Activated T-helper 9 cell treated with anti-CD3 and anti-CD28 coated beads, Interleukin-2, amount 50 U/mL, for 16 hours (primary cell): ENCODE data around the gene CCDC81.
"Not testable (repeated sequence)": the region's sequence is repeated elsewhere in the genome, so short reads cannot be mapped to it uniquely, and the experiment has no call there.

Experiments used
- DNase-seq: peaks from one replicate; pipeline ENCODE4 v3.0.0-alpha.2; 2020; ENCODE audit warnings: low read depth

CCDC81 gene

GRCh38 chr11:86374586-86374985 is at the start of gene CCDC81:
Gene CCDC81 (plus strand): TSS chr11:86374887. CDS start chr11:86375164, 277 bp downstream.
- no peak for DNase-seq

- DNase-seq, result no peak
These were observed 39.4 kb upstream of the CCDC81 start for GRCh38 chr11:86335131-86335767.

DNA sequence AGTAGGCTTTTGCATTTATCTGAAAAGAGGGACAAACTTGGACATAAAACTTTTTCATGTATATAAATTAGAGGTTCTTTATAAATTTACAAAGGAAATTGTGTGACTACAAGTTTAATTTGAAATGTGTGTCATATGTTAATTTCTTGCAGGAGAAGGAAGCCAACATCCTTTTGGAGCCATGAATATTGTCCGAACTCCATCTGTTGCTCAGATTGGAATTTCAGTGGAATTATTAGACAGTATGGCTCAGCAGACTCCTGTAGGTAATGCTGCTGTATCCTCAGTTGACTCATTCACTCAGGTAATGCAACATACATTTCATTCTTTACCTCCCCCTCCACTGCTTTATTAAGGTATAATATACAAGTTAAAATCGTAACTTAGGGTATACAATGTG is 37.5 kb upstream of the CCDC81 start:
- no peak for DNase-seq

DNA sequence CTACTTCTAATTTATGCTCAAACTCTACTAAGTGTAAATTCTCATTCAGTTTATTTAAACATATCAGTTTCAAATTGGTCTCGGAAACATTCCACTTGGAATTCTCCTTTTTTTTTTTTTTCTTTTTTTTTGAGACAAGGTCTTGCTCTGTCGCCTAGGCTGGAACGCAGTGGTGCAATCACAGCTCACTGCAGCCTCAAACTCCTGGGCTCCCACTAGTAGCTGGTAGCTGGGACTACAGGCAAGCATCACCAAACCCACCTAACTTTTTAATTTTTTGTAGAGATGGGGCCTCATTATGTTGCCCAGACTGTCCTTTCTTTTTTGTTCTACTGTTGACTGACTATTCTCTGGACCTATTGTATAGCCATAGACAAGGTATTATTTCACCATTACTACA is 33.3 kb upstream of the CCDC81 start:
- DNase-seq, result no peak

DNA sequence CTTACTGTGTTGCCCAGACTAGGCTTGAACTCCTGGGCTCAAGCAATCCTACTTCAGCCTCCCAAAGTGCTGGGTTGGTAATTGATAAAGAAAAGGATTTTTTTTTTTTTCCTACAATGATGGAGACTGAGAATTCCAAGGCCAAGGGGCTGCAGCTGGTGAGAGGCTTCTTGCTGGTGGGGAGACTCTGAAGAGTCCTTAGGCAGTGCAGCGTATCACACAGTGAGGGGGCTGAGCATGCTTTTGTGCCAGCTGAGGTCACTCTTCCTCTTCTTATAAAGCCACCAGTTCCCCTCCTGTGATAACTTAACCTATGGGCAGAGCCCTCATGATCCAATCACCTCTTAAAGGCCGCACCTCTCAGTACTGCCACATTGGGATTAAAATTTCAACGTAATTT is 28.2 kb upstream of the CCDC81 start:
- DNase-seq, result no peak

DNA sequence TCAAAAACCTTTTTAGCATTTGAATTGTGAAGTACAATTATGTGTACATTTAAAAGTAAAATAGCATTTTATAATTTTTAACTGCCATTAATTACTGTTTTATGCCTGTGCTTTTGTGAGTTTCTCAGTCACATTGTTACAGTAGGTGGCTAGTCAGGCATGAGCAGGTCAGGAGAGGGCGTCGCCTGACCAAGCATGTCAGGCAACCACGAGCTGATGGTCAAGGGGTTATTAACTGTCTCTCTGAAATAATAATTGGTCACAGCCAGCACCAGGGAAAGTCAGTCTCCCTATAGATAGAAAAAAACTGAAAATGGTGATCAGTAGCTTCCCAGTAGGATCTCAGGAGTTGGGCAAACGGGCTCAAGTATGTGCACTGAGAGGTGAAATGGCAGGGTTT is 19.4 kb upstream of the CCDC81 start:
- no peak for DNase-seq

DNA sequence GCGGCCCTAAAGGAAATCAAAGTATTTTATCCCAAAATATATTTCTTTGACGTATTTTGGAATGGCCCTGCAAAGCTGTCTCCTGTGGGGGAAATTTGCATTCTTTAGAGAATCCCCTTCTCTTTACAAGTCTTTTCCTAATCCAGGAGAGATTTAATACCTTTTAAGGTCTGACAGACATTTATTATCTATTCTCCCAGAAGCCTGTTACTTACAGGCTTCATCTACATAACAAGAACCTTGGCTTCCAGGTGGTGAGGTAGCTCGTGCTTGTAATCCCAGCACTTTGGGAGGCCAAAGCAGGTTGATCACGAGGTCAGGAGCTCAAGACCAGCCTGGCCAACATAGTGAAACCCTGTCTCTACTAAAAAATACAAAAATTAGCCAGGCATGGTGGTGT is 17.3 kb upstream of the CCDC81 start:
- DNase-seq, result not testable (repeated sequence)

- no peak for DNase-seq
These were observed 16.0 kb upstream of the CCDC81 start for GRCh38 chr11:86358720-86359119.

GRCh38 chr11:86360775-86361395 is 13.8 kb upstream of the CCDC81 start:
- DNase-seq, result no peak

- DNase-seq, result no peak
These were observed 11.3 kb upstream of the CCDC81 start for GRCh38 chr11:86363424-86363823.

DNA sequence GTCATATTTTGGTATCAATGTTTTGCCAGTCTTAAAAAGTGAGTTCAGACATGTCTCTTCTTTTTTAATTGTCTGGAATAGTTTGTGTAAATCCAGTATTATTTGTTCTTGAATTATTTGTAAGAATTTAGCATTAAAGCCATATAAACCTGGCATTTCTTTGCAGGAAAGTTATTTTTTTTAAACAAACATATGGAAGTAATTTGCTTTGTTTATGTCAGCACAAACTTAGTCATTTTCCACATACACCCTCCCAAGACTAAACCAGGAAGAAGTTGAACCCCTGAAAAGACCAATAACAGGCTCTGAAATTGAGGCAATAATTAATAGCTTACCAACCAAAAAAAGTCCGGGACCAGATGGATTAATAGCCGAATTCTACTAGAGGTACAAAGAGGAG is 9.1 kb upstream of the CCDC81 start:
- DNase-seq, result no peak

DNA sequence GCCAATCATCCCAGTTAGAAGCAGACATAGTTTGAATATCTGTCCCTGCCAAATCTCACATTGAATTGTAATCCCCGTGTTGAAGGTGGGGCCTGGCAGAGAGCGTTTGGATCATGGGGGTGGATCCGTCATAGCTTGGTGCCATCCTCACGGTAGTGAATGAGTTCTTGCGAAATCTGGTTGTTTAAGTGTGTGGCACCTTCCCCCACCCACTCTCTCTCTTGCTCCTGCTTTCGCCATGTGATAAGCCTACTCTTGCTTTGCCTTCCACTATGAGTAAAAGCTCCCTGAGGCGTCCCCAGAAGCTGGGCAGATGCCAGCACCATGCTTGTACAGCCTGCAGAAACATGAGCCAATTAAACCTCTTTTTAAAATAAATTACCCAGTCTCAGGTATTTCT is 5.0 kb upstream of the CCDC81 start:
- DNase-seq, result no peak

GRCh38 chr11:86370171-86370570 is 4.5 kb upstream of the CCDC81 start:
- DNase-seq, result no peak

DNA sequence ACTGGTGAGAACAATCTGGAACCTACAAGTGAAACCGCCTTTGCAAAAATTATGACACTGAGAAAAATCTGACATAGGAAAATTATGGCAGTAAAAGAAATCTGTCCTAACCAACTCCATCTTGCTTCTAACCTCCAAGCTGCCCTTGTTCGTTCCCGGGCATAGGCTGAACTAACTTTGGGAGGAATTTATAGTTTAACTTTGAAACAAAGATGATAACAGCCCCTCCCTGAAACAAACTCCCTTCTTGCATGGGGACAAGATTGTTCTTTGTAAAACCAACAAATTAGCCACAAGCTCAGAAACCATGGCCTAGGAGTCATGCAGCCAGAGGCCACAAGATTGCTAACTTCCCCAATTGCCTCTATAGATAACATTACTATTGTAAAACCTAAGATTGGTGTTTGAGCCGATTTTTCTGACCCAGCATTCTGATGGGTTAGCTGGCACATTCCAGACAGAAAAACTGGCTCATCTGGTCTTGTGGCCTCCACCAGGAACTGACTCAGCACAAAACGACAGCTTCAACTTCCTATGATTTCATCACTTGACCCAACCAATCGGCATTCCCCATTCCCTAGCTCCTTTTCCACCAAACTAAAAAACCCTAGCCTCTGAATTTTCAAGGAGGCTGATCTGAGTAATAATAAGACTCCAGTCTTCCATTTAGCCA is 3.6 kb upstream of the CCDC81 start:
- no peak for DNase-seq

- DNase-seq, result no peak
These were observed 2.6 kb upstream of the CCDC81 start for GRCh38 chr11:86372041-86372440.

GRCh38 chr11:86372586-86372985 is 2.1 kb upstream of the CCDC81 start:
- no peak for DNase-seq

GRCh38 chr11:86374069-86374468 is 618 bp upstream of the CCDC81 start:
- no peak for DNase-seq

DNA sequence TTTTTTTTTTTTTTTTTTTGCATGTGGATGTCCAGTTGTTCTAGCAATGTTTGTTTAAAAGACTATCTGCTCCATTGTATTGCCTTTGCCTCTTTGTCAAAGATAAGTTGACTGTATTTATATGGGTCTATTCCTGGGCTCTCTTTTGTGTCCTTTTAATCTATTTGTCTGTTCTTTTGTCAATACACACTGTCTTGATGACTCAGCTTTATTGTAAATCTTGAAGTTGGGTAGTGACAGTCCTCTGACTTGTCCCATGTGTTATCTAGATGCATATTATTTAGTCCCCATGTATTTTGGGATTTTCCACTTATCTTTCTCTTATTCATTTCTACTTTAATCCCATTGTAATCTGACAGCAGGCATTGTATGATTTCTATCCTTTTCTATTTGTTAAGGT is 3.3 kb downstream of the CCDC81 start:
- no peak for DNase-seq

GRCh38 chr11:86380295-86381059 is 5.8 kb downstream of the CCDC81 start:
- DNase-seq, result no peak

DNA sequence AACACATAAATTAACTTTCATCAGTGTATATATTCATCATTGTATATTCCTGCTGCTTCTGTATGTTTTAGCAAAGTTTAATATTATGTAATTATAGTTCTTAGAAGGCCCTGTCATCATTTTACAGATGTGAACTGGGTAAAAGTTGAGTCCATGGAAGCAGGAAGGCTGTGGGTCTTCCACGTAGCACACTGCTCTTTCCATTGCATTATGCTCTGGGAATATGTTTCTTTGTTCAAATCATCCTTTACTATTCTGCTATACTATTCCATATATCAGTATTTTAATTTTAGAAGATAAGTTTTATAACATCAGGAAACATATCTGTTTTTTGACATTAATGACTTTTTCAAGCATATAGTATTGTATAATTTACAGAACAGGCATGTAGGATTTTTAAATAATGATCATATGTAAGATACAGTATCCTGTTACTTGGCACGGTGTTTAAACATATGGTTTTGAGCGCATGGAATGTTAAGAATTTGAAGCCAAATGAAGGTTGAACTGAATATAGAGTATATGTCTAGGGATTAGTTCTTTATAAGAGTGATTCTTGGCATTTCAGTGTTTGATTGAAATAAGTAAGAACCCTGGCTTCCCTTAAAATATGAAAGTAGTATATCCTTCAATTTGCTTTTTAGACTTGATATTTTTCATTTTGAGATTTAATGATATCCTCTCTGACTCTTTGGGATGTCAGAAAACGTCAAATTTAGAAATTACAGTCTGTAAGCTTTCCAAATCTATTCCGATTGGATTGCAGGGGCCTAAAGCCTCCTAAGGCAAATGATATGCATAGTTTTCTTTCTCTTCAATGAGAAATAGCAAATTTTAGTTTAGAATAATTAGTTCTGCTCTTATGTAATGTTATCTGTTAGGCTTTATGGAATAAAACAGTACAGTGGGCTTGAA is 8.6 kb downstream of the CCDC81 start:
- DNase-seq, result no peak

GRCh38 chr11:86386283-86386682 is 11.6 kb downstream of the CCDC81 start:
- no peak for DNase-seq

DNA sequence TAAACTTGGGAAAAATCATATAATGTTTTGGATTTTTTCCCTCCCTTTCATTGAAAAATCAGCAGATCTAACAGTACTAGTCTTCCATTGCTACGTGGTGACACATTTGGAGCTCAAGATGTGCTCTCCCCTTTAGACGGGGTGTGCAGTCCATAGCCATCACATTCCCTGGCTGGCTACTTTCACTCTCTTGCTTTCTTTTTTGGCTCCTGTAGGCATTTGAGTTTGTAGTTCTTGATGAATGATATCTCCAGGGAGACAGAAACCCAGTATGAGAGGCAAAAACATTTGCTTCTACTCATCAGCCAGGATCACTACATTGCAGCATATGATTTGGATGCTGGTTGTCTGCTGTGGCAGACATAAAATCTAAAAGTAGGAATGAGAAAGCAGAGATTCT is 12.1 kb downstream of the CCDC81 start:
- no peak for DNase-seq
